Heart right ventricle (tissue), 16 donors: ENCODE data around the gene CACNG3. TPM values are rescaled to one million over a fixed set of nuclear protein-coding genes. Genes with fewer than 3 reads are reported as not detected.

Experiments
- ATAC-seq, 8 donors: fragments of 200-7000 bp; cut with Tn5 transposase; one replicate each; pipeline ENCODE4 v1.9.1; 2020; ENCODE audit warnings: mild to moderate bottlenecking in 8 of 8, moderate library complexity in 8 of 8, moderate number of reproducible peaks in 1 of 8
- DNase-seq, 2 donors: peaks; one replicate each; pipeline ENCODE4 v3.0.0-alpha.2; 2020
- H3K27ac ChIP-seq, 10 donors: fragments of 200-600 bp; sonication (generic) in 2 of 10; one replicate each; pipeline versions ENCODE4 v1.5.0 to v1.8.0; 2020 to 2022; ENCODE audit warnings: mild to moderate bottlenecking in 3 of 10
- H3K27me3 ChIP-seq, 7 donors: fragments of 200-600 bp; one replicate each; pipeline ENCODE4 v1.8.0; 2021 to 2022; ENCODE audit warnings: mild to moderate bottlenecking in 2 of 7
- H3K36me3 ChIP-seq, 9 donors: fragments of 200-600 bp; sonication (generic) in 1 of 9; one replicate each; pipeline versions ENCODE4 v1.5.0 to v1.8.0; 2020 to 2022; ENCODE audit warnings: mild to moderate bottlenecking in 2 of 9
- H3K4me1 ChIP-seq, 9 donors: fragments of 200-600 bp; sonication (generic) in 1 of 9; one replicate each; pipeline versions ENCODE4 v1.5.0 to v1.8.0; 2020 to 2022; ENCODE audit warnings: mild to moderate bottlenecking in 4 of 9
- H3K4me3 ChIP-seq, 10 donors: fragments of 200-600 bp; sonication (generic) in 2 of 10; one replicate each; pipeline versions ENCODE4 v1.5.0 to v1.8.0; 2020 to 2022; ENCODE audit warnings: mild to moderate bottlenecking in 7 of 10, moderate library complexity in 2 of 10
- H3K9me3 ChIP-seq, 11 donors: fragments of 200-600 bp in 10 of 11; sonication (generic) in 2 of 11; one replicate each; pipeline versions ENCODE4 v1.5.0 to v1.8.0; 2013 to 2022; ENCODE audit warnings: mild to moderate bottlenecking in 2 of 11, control low read depth in 1 of 11, moderate library complexity in 1 of 11
- WGBS, 2 donors: extraction: QIAGEN DNeasy Blood & Tissue Kit; methylation state at CpG; one replicate each; pipeline ENCODE4 v1.1.7; 2013; ENCODE audit warnings: inconsistent platforms in 1 of 2; 5-methylcytosine and 5-hydroxymethylcytosine counted together
- intact Hi-C, 10 donors: fragments of 100-400 bp; cut with DNase I; formaldehyde crosslinking; loops; one replicate each; pipeline versions ENCODE4 v1.11.1 to v1.14.2; 2022
- polyA plus RNA-seq, 2 donors: library from polyadenylated mRNA; stranded (reverse); fragments of 200-250 nt; gene quantifications; one replicate each; pipeline ENCODE4 v1.2.3, GENCODE V29; 2013
- total RNA-seq, 10 donors: library from RNA; stranded (reverse); fragmentation: NEBNext Ultra II Directional in 3 of 10; extraction: Animal tissue kit (Norgen Biotek cat#: 25700) in 3 of 10; gene quantifications; one replicate each; pipeline versions ENCODE4 v1.2.1 to v1.2.4, GENCODE V29; 2021 to 2023
- TF ChIP-seq, protein P1 (sequence below), 9 donors: fragments of 200-600 bp; sonication (generic) in 2 of 9; IDR thresholded peaks; one replicate each; pipeline versions ENCODE4 v1.5.0 to v1.8.0; 2021 to 2022; ENCODE audit warnings: antibody characterized with exemption in 9 of 9, mild to moderate bottlenecking in 5 of 9, moderate library complexity in 1 of 9
- donor health status: Arrhythmogenic right ventricular cardiomyopathy.
- donor health status: ischemic (EF 13 %, LVEDD 7.1; RV severe dilation, severe dysfunction).
- donor health status: healthy with polysubstance abuse.
- donor health status: DM: no; HTN: yes; CAD: no.
- donor health status: DM: no; HTN: no; CAD: no.
- donor health status: ischemic (EF 25% LVEDD 6.9; RV normal size, moderate dysfunction).
- donor health status: ischemic (EF 25% LVEDD 5.7; RV mildly dilated, moderate dysfunction).
- donor health status: healthy.
- donor health status: DM: yes; HTN: yes; CAD: no.
- donor health status: Ischemic cardiomyopathy.
- donor health status: ischemic (EF 35%, LVEDD 5.7; RV mildly dilated, moderate dysfunction).
- donor health status: nonischemic (EF 11% LVEDD 7.7; RV severe dilation, severe dysfunction).
- donor health status: DM: yes; HTN: yes; CAD: no.
- donor health status: PGD.
- donor health status: ischemic (EF 29% LVEDD 5.4; RV normal size, mild dysfunction).
- donor health status: nonischemic (EF 23%, LVEDD 6.1; RV moderate dilation, normal function).

The CACNG3 gene
- total and polyA plus RNA-seq, 12 donors: not detected

DNA sequence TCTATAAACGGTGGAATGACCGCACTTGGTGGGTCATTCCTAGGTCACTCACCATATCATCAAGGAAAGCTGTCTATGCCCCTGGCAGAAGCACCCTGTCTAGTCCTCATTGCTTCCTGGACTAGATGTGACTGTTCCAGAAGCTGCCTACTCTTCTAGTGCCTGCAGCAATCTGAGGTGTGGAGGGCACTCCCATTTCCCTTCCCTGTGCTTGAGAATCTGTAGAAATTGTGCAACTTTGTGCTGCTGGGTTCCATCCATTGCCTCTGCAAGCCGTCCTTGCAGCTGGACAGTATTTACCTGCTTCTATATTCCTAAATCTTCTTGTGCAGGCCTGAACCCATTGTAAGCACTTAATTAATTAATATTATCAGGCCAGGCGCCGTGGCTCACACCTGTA lies 52.1 kb downstream of the CACNG3 start:
- no peak overlapping the region for H3K4me3 ChIP-seq
- no peaks in the 10 kb centered on the region for H3K36me3 ChIP-seq
- 77 to 83% methylated on average over 5 of the region's 5 CpGs for WGBS, 2 donors
- TF ChIP-seq, protein P1, sequence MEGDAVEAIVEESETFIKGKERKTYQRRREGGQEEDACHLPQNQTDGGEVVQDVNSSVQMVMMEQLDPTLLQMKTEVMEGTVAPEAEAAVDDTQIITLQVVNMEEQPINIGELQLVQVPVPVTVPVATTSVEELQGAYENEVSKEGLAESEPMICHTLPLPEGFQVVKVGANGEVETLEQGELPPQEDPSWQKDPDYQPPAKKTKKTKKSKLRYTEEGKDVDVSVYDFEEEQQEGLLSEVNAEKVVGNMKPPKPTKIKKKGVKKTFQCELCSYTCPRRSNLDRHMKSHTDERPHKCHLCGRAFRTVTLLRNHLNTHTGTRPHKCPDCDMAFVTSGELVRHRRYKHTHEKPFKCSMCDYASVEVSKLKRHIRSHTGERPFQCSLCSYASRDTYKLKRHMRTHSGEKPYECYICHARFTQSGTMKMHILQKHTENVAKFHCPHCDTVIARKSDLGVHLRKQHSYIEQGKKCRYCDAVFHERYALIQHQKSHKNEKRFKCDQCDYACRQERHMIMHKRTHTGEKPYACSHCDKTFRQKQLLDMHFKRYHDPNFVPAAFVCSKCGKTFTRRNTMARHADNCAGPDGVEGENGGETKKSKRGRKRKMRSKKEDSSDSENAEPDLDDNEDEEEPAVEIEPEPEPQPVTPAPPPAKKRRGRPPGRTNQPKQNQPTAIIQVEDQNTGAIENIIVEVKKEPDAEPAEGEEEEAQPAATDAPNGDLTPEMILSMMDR (IDR thresholded peaks at IDR 0.05): no peak
- no peak for DNase-seq
- no peaks in the 10 kb centered on the region for H3K4me1 ChIP-seq
- no peak overlapping the region for H3K27ac ChIP-seq
- ATAC-seq: no peak
- intact Hi-C loops: no loop called here
- H3K9me3 ChIP-seq: no peaks in the 10 kb centered on the region
- peaks cover 0 to 34% (median 20%) of the 10 kb centered on the region in 7 donors for H3K27me3 ChIP-seq

DNA sequence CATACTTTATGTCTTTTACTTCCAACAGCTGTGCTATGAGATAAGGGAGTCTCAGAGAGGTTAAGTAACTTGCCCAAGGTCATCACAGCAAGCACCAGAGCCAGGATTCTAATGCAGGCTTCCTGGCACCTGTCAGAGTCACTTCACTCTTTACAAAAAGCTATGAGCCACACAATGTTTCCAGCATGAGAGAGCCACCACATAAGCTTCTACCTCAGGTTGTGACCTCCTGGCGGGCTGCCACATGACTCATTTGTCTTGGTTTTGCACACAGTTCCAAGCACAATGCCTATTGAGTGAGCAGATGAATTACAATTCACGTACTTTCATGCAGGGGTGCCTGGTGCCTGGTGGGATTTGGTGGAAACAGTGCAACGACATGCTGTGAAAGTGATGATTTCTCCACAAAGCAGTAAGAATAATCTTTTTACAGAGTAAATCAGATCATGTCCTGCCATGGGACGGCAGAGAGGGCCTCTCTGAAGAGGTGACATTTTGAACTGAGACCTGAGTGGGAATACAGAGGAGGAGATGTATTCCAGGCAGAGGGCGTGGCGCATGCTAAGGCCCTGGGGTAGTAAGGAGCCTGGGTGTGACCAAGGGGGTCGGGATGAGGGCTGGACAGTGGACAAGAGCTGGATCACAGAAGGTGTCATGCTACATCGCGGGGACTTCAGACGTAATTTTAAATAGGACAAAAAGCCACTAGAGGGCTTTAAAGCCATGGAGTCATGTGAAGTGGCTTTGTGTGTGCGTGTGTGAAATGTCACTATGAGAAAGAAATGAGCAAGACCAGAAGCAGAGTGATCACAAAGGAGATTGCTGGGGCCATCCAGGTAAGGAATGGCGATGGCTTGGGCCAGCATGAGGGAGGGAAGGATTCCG lies 53.4 kb downstream of the CACNG3 start:
- TF ChIP-seq, protein P1 (IDR thresholded peaks at IDR 0.05): no peak
- H3K4me1 ChIP-seq: no peaks in the 10 kb centered on the region
- H3K36me3 ChIP-seq: no peaks in the 10 kb centered on the region
- H3K27me3 ChIP-seq: peaks cover 0 to 34% (median 20%) of the 10 kb centered on the region in 7 donors
- no peak overlapping the region for H3K27ac ChIP-seq
- ATAC-seq (no peak), DNase-seq (no peak)
- 63 to 65% methylated on average over 13 of the region's 13 CpGs for WGBS, 2 donors
- intact Hi-C loops: no loop called here
- H3K4me3 ChIP-seq: no peak overlapping the region
- no peaks in the 10 kb centered on the region for H3K9me3 ChIP-seq

DNA sequence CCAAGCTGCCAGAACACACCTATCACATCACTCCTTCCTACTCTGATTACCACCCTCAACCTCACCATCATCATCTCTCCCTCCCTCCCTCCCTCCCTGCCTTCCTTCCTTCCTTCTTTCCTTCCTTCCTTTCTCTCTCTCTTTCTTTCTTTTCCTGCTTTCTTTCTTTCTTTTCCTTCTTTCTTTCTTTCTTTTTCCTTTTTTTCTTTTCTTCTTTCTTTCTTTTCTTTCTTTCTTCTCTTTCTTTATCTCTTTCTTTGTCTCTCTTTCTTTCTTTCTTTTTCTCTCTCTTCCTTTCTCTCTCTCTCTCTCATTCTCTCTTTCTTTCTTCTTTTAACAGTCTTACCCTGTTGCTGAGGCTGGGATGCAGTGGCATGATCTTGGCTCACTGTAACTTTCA lies 59.2 kb downstream of the CACNG3 start:
- Histone ChIP-seq H3K36me3 (no peaks in the 10 kb centered on the region), H3K27me3 (peaks cover 0 to 24% (median 20%) of the 10 kb centered on the region in 7 donors), H3K27ac (no peak overlapping the region), H3K4me3 (no peak overlapping the region), H3K9me3 (no peaks in the 10 kb centered on the region), H3K4me1 (no peaks in the 10 kb centered on the region)
- DNase-seq: no peak
- intact Hi-C loops: no loop called here
- no peak for ATAC-seq
- TF ChIP-seq, protein P1 (IDR thresholded peaks at IDR 0.05): no peak

DNA sequence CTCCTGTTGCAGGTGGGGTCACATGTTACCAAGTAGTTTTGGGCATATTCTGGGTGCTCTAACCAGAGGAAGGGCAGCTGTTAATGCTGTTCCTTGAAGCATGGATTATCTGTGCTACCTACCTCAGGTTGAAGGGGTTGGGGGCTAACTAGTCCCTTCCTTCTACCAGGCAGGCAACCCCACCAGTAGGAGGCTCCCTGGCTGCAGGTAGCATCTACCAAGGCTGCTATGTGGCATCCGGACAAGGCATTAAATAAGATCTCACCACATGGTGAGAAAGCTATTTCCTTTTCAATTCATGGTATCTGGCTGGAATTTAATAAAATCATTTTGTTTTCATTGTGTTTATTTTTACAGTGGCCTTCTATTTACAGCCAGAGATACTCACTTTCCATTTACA lies 62.5 kb downstream of the CACNG3 start:
- peaks cover 0 to 33% (median 17%) of the 10 kb centered on the region in 7 donors for H3K27me3 ChIP-seq
- no peaks in the 10 kb centered on the region for H3K36me3 ChIP-seq
- no peak overlapping the region for H3K27ac ChIP-seq
- no peak for ATAC-seq
- intact Hi-C loops: no loop called here
- TF ChIP-seq, protein P1 (IDR thresholded peaks at IDR 0.05): no peak
- no peak overlapping the region for H3K4me3 ChIP-seq
- H3K4me1 ChIP-seq: no peaks in the 10 kb centered on the region
- H3K9me3 ChIP-seq: no peaks in the 10 kb centered on the region
- DNase-seq: no peak
- 9 to 43% methylated on average over 1 of the region's 1 CpG for WGBS, 2 donors
